Neural crest cell (in vitro differentiated cells): ENCODE measurements around the gene LSAMP. TPM values are rescaled to one million over a fixed set of nuclear protein-coding genes. Genes with fewer than 3 reads are reported as not detected.

Experiments used
- DNase-seq: peaks from one replicate; pipeline ENCODE4 v3.0.0; 2021; ENCODE audit warnings: low read depth, mixed read lengths, low spot score
- H3K27ac Mint-ChIP-seq: one replicate; pipeline ENCODE4 v1.8.0; 2021; ENCODE audit warnings: mild to moderate bottlenecking, mixed read lengths; ENCODE audit not compliant: unreplicated experiment
- H3K27me3 Mint-ChIP-seq: 2 replicates; pipeline ENCODE4 v1.8.0; 2021; ENCODE audit warnings: low read depth, mild to moderate bottlenecking, mixed read lengths
- H3K36me3 Mint-ChIP-seq: 2 replicates; pipeline ENCODE4 v1.8.0; 2021; ENCODE audit warnings: low read depth, mild to moderate bottlenecking, mixed read lengths
- H3K4me1 Mint-ChIP-seq: 2 replicates; pipeline ENCODE4 v1.8.0; 2021; ENCODE audit warnings: mixed read lengths
- H3K4me3 Mint-ChIP-seq: one replicate; pipeline ENCODE4 v1.8.0; 2021; ENCODE audit warnings: mild to moderate bottlenecking, mixed read lengths
- H3K9me3 Mint-ChIP-seq: 2 replicates; pipeline ENCODE4 v1.8.0; 2021; ENCODE audit warnings: mixed read lengths
- CTCF ChIP-seq: fragments of 200-600 bp; sonication (generic); conservative IDR thresholded peaks from 2 replicates; pipeline ENCODE4 v1.5.0; 2021; ENCODE audit warnings: antibody characterized with exemption, mild to moderate bottlenecking
- total RNA-seq: library from RNA; stranded (reverse); gene quantifications from 2 replicates; pipeline ENCODE4 v1.2.1, GENCODE V29; 2021

LSAMP gene
- total RNA-seq, 1 donor from 2014 or later: 36.7 TPM

GRCh38 chr3:116423374-116423773, 21.9 kb downstream of the LSAMP start:
- peaks cover 28% of the 10 kb centered on the region for H3K4me1 Mint-ChIP-seq
- no peaks in the 10 kb centered on the region for H3K27me3 Mint-ChIP-seq
- peak overlapping the region; percentile 92 for H3K27ac Mint-ChIP-seq
- TF ChIP-seq CTCF: no peak
- peak overlapping the region; percentile 7 for H3K4me3 Mint-ChIP-seq
- peaks cover 6% of the 10 kb centered on the region for H3K36me3 Mint-ChIP-seq
- peaks cover 4% of the 10 kb centered on the region for H3K9me3 Mint-ChIP-seq
- DNase-seq: peak; percentile 16

- DNase-seq: no peak
- no peaks in the 10 kb centered on the region for H3K9me3 Mint-ChIP-seq
- H3K36me3 Mint-ChIP-seq: peaks cover 6% of the 10 kb centered on the region
- H3K4me3 Mint-ChIP-seq: no peak overlapping the region
- peaks cover 7% of the 10 kb centered on the region for H3K4me1 Mint-ChIP-seq
- no peak overlapping the region for H3K27ac Mint-ChIP-seq
- no peaks in the 10 kb centered on the region for H3K27me3 Mint-ChIP-seq
- no peak for TF ChIP-seq CTCF
These were observed 28.1 kb downstream of the LSAMP start for GRCh38 chr3:116417151-116417550.

- no peak for DNase-seq
- Mint-ChIP-seq H3K9me3 (no peaks in the 10 kb centered on the region), H3K4me1 (peaks cover 7% of the 10 kb centered on the region), H3K4me3 (no peak overlapping the region), H3K27ac (no peak overlapping the region), H3K27me3 (no peaks in the 10 kb centered on the region), H3K36me3 (peaks cover 2% of the 10 kb centered on the region)
- TF ChIP-seq CTCF: peak; percentile 43
These were observed 32.0 kb downstream of the LSAMP start for GRCh38 chr3:116413319-116413718.

- H3K4me1 Mint-ChIP-seq: peaks cover 5% of the 10 kb centered on the region
- TF ChIP-seq CTCF: no peak
- no peak for DNase-seq
- H3K4me3 Mint-ChIP-seq: no peak overlapping the region
- H3K9me3 Mint-ChIP-seq: no peaks in the 10 kb centered on the region
- H3K36me3 Mint-ChIP-seq: no peaks in the 10 kb centered on the region
- no peak overlapping the region for H3K27ac Mint-ChIP-seq
- no peaks in the 10 kb centered on the region for H3K27me3 Mint-ChIP-seq
These were observed 36.8 kb downstream of the LSAMP start for GRCh38 chr3:116408473-116408872.

GRCh38 chr3:116405231-116405630, 40.1 kb downstream of the LSAMP start:
- H3K36me3 Mint-ChIP-seq: no peaks in the 10 kb centered on the region
- H3K27me3 Mint-ChIP-seq: no peaks in the 10 kb centered on the region
- DNase-seq: no peak
- no peaks in the 10 kb centered on the region for H3K9me3 Mint-ChIP-seq
- H3K4me3 Mint-ChIP-seq: no peak overlapping the region
- H3K4me1 Mint-ChIP-seq: peaks cover 3% of the 10 kb centered on the region
- TF ChIP-seq CTCF: no peak
- peak overlapping the region; percentile 19 for H3K27ac Mint-ChIP-seq

GRCh38 chr3:116399701-116400226, 45.5 kb downstream of the LSAMP start:
- Mint-ChIP-seq H3K27me3 (no peaks in the 10 kb centered on the region), H3K27ac (no peak overlapping the region), H3K4me3 (no peak overlapping the region), H3K9me3 (no peaks in the 10 kb centered on the region), H3K4me1 (no peaks in the 10 kb centered on the region), H3K36me3 (no peaks in the 10 kb centered on the region)
- no peak for DNase-seq
- TF ChIP-seq CTCF: no peak
